Activated naive CD8-positive, alpha-beta T cell treated with anti-CD3 and anti-CD28 coated beads, Interleukin-2, amount 50 U/mL, for 24 hours (primary cell): ENCODE data around the gene PRRT1.

Experiments
- ATAC-seq: fragments of 150-1000 bp; cut with Tn5 transposase; one replicate; pipeline ENCODE4 v1.10.0; 2021
- DNase-seq: peaks from one replicate; pipeline ENCODE4 v3.0.0; 2021
- H3K27ac Mint-ChIP-seq: one replicate; pipeline ENCODE4 v1.8.0; 2021; ENCODE audit warnings: mild to moderate bottlenecking, mixed read lengths
- H3K27me3 Mint-ChIP-seq: one replicate; pipeline ENCODE4 v1.8.0; 2021; ENCODE audit warnings: mixed read lengths
- H3K36me3 Mint-ChIP-seq: one replicate; pipeline ENCODE4 v1.8.0; 2021; ENCODE audit warnings: low read depth, mixed read lengths
- H3K4me1 Mint-ChIP-seq: one replicate; pipeline ENCODE4 v1.8.0; 2021; ENCODE audit warnings: mixed read lengths
- H3K4me3 Mint-ChIP-seq: one replicate; pipeline ENCODE4 v1.8.0; 2021; ENCODE audit warnings: mild to moderate bottlenecking, moderate library complexity, mixed read lengths
- H3K9me3 Mint-ChIP-seq: one replicate; pipeline ENCODE4 v1.8.0; 2021; ENCODE audit warnings: mixed read lengths

PRRT1 gene

DNA sequence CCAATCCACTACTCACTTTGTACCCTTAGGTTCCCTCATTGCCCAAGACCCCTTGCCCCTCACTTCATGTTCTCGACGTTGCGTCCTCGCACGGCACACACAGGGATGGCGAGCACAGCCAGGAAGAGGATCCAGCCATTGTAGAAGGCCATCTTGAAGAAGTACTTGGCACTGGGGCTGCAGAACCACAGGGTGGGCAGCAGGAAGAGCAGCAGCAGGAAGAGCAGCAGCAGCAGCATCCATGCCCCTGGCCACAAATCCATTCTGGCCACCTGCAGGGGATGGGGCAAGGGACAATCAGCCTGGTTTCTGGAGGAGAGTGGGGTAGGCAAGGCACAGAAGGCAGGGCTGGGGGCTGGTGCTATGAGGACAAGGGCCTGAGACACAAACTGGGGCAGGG is 19.5 kb upstream of the PRRT1 start:
- H3K27ac Mint-ChIP-seq, result no peak overlapping the region
- peaks cover 31% of the 10 kb centered on the region for H3K4me1 Mint-ChIP-seq
- no peaks in the 10 kb centered on the region for H3K27me3 Mint-ChIP-seq
- H3K4me3 Mint-ChIP-seq, result no peak overlapping the region
- DNase-seq (no peak), ATAC-seq (no peak)
- no peaks in the 10 kb centered on the region for H3K9me3 Mint-ChIP-seq
- peaks cover 15% of the 10 kb centered on the region for H3K36me3 Mint-ChIP-seq

DNA sequence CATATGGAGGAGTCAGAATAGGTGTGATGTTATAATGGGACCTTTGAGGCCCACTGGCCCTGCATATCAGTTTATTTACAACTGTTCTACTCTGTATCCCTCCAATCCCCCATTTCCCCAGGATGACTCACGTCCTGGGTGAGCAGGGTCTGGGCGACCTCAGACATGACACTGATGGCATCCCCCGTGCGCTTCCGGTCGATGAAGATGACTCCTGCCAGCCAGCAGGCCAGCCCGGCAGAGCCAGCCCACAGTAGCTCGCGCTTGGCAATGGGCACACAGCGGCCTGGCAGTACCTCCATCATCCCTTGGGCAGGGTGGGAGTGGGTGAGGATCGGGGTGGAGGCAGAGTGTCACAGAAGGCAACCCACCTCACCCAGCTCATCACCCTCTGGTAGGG is 18.6 kb upstream of the PRRT1 start:
- Mint-ChIP-seq H3K4me3 (no peak overlapping the region), H3K27ac (peak overlapping the region; percentile 20), H3K4me1 (peaks cover 28% of the 10 kb centered on the region), H3K36me3 (peaks cover 15% of the 10 kb centered on the region), H3K27me3 (no peaks in the 10 kb centered on the region), H3K9me3 (no peaks in the 10 kb centered on the region)
- ATAC-seq, result no peak
- DNase-seq, result no peak

DNA sequence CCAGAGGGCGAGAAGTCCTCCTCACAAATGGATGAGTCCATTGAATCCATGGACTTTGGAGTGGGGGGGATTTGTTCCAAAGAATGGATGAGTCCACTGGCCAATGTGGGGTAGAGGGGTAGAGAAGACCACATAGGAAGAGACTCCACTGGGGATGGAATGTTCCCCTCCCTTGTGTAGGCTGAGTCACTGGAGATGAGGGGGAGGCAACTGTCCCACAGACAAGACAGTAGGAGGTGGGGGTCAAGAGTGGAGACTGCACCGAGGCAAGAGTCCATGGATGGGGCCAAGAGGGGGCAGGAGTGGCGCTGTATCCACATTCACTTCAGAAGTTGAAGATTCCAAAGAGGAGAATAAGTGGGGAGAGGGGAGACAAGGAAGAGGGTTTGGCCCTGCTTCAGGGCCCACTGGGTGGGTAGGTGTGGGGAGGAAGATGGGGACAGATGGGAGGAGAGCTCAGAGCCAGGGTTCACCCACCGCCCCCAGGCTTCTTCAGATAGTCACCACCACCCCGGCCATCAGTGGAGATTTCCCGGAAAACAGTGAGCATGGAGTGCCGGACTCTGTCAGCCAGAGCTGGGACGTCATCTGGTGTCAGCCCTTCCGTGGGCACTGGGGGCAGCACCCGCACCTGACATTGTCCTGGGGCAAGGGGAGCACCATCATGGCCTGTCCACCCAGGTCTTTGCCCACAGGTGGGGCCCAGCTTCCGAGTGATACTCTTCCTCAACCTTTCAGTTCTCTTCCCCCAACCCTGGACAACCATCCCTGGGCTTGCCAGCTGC is 17.3 kb upstream of the PRRT1 start:
- ATAC-seq (no peak), DNase-seq (no peak)
- Mint-ChIP-seq H3K4me3 (no peak overlapping the region), H3K4me1 (peaks cover 15% of the 10 kb centered on the region), H3K36me3 (peaks cover 18% of the 10 kb centered on the region), H3K9me3 (no peaks in the 10 kb centered on the region), H3K27ac (no peak overlapping the region), H3K27me3 (no peaks in the 10 kb centered on the region)

DNA sequence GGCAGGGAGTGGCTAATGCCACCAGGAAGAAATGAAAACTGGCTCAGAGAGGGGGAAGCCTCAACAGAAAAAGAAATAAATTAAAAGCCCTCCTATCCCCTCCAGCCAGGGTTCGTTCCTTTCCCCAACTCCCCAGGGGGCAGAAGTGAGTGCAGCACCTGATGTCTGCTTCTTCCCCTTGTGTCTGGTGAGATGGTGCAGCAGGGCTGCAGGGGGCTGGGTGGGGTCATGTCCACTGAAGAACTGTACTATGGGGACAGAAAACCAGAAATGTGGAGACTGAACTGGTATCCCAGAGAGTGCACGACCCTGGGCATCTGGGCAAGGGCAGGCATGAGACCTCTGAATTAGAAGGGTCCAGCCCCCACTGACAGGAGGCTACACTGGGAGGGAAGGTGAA is 16.6 kb upstream of the PRRT1 start:
- H3K4me3 Mint-ChIP-seq, result no peak overlapping the region
- peaks cover 8% of the 10 kb centered on the region for H3K4me1 Mint-ChIP-seq
- H3K27me3 Mint-ChIP-seq, result no peaks in the 10 kb centered on the region
- no peak for DNase-seq
- ATAC-seq, result no peak
- H3K36me3 Mint-ChIP-seq, result peaks cover 18% of the 10 kb centered on the region
- no peaks in the 10 kb centered on the region for H3K9me3 Mint-ChIP-seq
- no peak overlapping the region for H3K27ac Mint-ChIP-seq

DNA sequence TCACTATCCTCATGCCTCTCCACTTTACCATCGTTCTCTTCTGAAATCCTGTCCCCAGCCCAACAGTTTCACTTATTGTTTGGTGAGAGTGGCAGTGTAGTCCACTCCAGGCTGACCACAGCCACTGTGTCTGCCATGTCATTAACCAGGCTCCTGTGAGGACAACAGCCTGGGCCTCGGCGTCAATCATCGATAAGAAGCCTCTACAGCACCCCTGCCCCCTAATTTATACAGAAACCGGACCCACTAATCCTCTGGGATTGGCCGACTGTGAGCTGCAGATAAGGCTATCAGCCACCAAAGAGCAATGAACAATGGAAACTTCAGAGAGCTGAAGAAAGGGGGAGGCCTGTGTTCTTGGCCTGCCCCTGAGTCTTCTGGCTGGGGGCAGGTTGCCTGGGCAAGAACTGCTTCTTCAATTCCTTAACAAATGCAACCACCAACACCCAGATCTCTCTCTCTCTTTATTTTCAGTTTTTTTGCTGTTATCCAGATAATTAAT is 16.1 kb upstream of the PRRT1 start:
- Mint-ChIP-seq H3K4me1 (peaks cover 3% of the 10 kb centered on the region), H3K27me3 (no peaks in the 10 kb centered on the region), H3K9me3 (no peaks in the 10 kb centered on the region), H3K36me3 (peaks cover 20% of the 10 kb centered on the region), H3K27ac (no peak overlapping the region), H3K4me3 (no peak overlapping the region)
- ATAC-seq, result no peak
- DNase-seq, result no peak

DNA sequence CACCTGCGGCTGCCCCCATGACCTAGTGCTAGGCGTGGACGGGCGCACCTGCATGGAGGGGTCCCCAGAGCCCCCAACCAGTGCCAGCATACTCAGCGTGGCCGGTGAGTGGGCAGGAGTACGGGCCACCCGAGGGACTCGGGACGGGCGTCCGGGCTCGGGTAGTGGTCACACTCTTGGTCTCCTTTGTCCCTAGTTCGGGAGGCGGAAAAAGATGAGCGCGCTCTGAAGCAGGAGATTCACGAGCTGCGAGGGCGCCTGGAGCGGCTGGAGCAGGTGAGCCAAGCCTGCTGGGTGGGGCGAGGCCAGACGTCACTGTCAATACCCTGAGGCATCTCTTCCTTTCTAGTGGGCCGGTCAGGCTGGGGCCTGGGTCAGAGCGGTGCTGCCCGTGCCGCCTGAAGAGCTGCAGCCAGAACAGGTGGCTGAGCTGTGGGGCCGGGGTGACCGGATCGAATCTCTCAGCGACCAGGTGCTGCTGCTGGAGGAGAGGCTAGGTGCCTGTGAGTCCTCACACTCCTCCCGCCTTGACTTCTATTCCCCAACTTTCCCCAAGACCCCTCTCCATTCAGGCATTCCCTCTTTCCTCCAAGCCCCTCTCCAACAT is 15.5 kb upstream of the PRRT1 start:
- Mint-ChIP-seq H3K4me1 (no peaks in the 10 kb centered on the region), H3K4me3 (no peak overlapping the region), H3K27ac (no peak overlapping the region), H3K36me3 (peaks cover 24% of the 10 kb centered on the region), H3K27me3 (no peaks in the 10 kb centered on the region), H3K9me3 (no peaks in the 10 kb centered on the region)
- DNase-seq (no peak), ATAC-seq (no peak)

DNA sequence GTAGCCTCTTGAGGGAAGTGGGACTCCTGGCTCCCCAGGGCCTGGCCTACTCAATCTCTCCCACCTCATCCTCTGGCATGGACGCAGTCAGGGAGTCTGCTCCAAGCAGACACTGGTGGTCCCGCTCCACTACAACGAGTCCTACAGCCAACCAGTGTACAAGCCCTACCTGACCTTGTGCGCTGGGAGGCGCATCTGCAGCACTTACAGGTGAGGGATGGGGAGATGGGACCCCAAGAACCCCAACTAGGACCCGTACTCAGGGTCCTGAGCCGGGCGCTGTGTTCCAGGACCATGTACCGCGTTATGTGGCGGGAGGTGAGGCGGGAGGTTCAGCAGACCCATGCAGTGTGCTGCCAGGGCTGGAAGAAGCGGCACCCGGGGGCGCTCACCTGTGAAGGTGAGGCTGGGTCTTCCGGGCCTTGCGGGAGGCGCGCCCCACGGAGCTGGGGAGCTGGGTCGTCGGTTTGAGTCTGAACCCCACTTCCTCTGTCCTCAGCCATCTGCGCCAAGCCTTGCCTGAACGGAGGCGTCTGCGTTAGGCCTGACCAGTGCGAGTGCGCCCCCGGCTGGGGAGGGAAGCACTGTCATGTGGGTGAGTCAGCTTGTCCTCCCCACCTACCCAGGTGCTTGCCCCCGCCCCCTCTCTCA is 14.8 kb upstream of the PRRT1 start:
- H3K27me3 Mint-ChIP-seq, result no peaks in the 10 kb centered on the region
- no peak overlapping the region for H3K4me3 Mint-ChIP-seq
- H3K9me3 Mint-ChIP-seq, result no peaks in the 10 kb centered on the region
- DNase-seq (no peak), ATAC-seq (peak; percentile 16)
- no peaks in the 10 kb centered on the region for H3K4me1 Mint-ChIP-seq
- H3K27ac Mint-ChIP-seq, result no peak overlapping the region
- H3K36me3 Mint-ChIP-seq, result peaks cover 24% of the 10 kb centered on the region

DNA sequence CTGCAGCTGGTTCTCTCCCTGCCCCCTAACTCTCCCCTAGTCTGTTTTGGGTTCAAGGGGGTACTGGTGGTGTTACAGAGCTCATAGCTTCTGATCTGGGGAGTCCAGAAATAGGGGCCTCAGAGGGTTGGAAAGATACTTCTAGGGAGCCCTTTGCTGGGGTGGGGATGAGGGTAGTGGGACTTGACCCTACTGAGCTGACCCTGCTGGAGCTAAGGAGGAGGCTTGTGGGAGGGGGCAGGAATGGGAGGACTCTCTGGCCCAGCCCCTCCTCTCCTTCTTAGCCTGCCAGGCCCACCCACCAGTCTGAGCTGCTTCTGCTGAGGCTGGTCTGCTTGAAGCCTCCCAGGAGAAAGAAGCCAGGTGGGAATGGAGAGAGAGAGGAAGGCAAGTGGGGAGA is 12.6 kb upstream of the PRRT1 start, which contains the start of gene EGFL8:
TSS of gene EGFL8 (plus strand) at position 301 of the 400 bp plus-strand sequence. CDS start 1,571 bp downstream, outside the sequence.
- ATAC-seq, result no peak
- Mint-ChIP-seq H3K4me1 (no peaks in the 10 kb centered on the region), H3K36me3 (peaks cover 17% of the 10 kb centered on the region), H3K4me3 (no peak within 1 kb of the TSS), H3K9me3 (no peaks in the 10 kb centered on the region), H3K27me3 (no peaks in the 10 kb centered on the region), H3K27ac (no peak within 1 kb of the TSS)
- DNase-seq, result no peak

DNA sequence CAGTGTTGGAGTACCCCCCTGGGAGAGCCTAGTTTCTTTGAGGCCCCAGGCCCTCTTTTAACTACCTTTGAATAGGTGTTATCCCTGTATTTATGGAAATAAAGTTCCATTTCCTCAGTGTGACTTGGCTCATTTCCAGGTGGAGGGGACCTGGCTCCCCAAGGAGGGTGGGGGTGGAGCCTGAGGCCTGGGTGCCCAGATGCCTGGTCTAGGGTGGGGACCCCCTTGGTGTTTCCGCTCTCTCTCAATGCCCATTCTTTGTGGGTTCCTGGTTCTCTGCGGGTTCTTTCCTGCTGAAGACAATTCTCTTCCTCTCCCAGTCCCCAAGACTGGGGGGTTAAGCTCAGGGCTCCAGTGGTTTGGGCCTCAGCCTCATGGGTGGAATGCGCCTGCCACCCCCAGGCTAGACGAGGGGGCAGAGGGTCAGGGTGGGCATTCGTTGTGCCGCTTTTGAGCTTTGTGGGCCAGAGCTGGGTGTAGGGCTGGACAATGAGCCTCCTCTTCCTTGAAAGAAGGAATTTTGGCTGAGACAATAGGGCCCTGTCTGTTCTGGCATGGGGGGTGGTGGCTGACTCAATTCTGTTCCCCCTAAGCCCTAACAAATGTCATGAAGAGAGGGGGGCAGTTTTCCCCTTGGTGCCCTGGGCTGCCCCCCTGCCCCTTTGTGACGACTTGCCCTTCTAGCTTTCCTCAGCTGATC is 12.0 kb upstream of the PRRT1 start:
- no peak for ATAC-seq

DNA sequence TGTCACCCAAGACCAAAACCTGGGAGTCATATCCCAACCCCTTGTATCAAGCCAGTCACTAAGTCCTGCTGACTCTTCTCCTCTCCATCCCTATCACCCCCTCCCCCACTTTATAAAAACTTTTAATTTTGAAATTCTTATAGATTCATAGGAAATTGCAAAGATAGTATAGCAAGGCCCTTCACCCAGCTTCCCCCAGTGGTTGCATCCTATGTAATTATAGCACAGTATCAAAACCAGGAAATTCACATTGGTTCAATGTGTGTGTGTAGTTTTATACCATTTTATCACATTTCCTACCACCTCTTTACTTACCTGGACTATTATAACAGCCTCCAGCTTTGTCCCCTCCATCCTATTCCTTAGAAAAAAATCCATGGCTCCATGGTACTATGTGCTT is 6.3 kb upstream of the PRRT1 start:
- Mint-ChIP-seq H3K4me3 (no peak overlapping the region), H3K4me1 (peaks cover 23% of the 10 kb centered on the region), H3K9me3 (no peaks in the 10 kb centered on the region), H3K27me3 (no peaks in the 10 kb centered on the region), H3K27ac (no peak overlapping the region), H3K36me3 (peaks cover 20% of the 10 kb centered on the region)
- DNase-seq (no peak), ATAC-seq (no peak)

More for the DNA sequence above, 12.0 kb upstream of the PRRT1 start:
- DNase-seq, result no peak
- Mint-ChIP-seq H3K36me3 (peaks cover 17% of the 10 kb centered on the region), H3K4me1 (no peaks in the 10 kb centered on the region), H3K9me3 (no peaks in the 10 kb centered on the region), H3K27ac (no peak overlapping the region), H3K27me3 (no peaks in the 10 kb centered on the region), H3K4me3 (no peak overlapping the region)

DNA sequence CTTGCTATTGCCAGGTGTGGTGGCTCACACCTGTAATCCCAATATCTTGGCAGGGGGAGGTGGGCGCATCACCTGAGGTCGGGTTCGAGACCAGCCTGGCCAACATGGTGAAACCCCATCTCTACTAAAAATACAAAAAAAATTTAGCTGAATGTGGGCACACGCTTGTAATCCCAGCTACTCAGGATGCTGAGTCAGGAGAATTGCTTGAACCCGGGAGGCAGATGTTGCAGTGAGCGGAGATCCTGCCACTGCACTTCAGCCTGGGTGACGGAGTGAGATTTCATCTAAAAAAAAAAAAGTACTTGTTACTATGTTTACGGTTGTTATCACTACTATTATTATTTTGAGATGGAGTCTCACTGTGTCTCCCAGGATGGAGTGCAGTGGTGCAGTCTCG is 5.2 kb upstream of the PRRT1 start:
- ATAC-seq, result no peak
- H3K4me3 Mint-ChIP-seq, result no peak overlapping the region
- H3K9me3 Mint-ChIP-seq, result no peaks in the 10 kb centered on the region

DNA sequence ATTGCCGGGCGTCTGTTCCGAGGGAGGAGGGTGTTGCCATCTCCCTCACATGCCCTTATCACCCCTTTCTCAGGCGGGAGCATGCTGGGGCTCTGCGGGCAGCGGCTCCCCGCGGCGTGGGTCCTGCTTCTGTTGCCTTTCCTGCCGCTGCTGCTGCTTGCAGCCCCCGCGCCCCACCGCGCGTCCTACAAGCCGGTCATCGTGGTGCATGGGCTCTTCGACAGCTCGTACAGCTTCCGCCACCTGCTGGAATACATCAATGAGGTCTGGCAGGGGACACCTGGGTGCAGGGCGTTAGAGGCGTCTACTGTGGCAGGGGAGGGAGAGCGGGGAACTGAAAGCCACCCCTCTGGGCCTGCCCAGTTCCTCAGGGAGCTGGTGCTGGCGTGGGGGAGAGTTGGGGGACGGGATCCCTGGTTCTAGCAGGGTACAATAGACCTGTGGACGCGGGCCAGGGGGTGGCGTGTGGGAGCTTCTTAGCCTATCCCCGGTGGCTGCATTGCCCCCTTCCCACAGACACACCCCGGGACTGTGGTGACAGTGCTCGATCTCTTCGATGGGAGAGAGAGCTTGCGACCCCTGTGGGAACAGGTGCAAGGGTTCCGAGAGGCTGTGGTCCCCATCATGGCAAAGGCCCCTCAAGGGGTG is 2.9 kb upstream of the PRRT1 start:
- DNase-seq (peak; percentile 61), ATAC-seq (peak; percentile 67)
- no peaks in the 10 kb centered on the region for H3K9me3 Mint-ChIP-seq
- H3K27ac Mint-ChIP-seq, result peak overlapping the region; percentile 89
- H3K27me3 Mint-ChIP-seq, result peaks cover 12% of the 10 kb centered on the region
- H3K36me3 Mint-ChIP-seq, result peaks cover 16% of the 10 kb centered on the region
- H3K4me1 Mint-ChIP-seq, result peaks cover 45% of the 10 kb centered on the region
- peak overlapping the region; percentile 93 for H3K4me3 Mint-ChIP-seq

More for the DNA sequence above, 5.2 kb upstream of the PRRT1 start:
- H3K27ac Mint-ChIP-seq, result no peak overlapping the region
- H3K36me3 Mint-ChIP-seq, result peaks cover 16% of the 10 kb centered on the region
- H3K27me3 Mint-ChIP-seq, result no peaks in the 10 kb centered on the region
- H3K4me1 Mint-ChIP-seq, result peaks cover 34% of the 10 kb centered on the region
- no peak for DNase-seq

DNA sequence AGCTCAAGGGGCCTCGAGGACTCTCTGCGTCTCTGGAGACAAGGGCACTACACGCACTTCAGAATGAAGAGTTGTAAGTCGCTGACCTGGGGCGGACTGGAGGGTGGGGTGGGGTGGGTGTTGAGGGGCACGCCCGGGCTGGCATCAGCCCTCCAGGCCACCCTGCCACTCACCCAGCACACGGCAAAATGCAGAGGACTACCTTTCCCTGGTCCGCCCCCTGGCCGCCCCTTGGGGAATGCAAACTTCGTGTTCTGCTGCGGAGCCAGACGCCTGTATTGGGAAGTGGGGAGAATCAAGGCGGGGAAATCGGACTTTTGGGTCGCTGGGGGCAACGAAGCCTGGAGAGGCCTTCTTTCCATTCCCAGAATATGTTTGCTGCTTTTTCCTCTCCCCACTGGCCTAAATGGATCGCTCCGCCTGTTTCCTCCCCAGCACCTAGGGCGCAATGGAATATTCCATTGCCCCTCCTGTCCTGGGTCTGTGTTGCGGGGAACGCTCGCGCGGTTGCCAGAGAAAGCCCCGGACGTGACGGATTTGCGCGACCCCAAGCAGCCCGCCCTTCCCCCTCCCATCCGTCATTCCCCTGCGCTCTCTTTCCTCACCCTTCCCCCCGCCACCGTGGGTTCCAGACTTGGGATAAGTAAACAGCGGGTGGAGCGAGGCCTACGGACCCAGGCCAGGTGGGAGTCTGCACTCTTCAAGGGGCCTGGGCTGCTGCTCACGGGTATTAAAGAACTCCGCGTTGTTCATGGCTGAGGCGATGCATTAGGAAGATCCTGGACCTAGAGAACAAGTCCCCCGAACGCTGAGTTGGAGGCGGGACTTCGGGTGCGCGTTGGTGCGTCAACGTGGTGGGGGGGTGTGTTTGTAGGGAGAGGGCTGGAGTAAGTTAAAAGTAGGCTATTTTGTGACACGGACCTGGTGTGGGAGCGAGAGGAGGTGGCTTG is 2.1 kb upstream of the PRRT1 start, which contains the start of gene PPT2:
TSS of gene PPT2 (plus strand) at position 578 of the 950 bp plus-strand sequence. CDS start 454 bp downstream, outside the sequence.
- Mint-ChIP-seq H3K27ac (peak within 1 kb of the TSS; percentile 89), H3K4me3 (peak within 1 kb of the TSS; percentile 93), H3K4me1 (peaks cover 49% of the 10 kb centered on the region), H3K9me3 (no peaks in the 10 kb centered on the region), H3K27me3 (peaks cover 15% of the 10 kb centered on the region), H3K36me3 (peaks cover 14% of the 10 kb centered on the region)
- ATAC-seq (peak; percentile 71), DNase-seq (peak; percentile 91)
